H1 (cell line): ENCODE measurements around the gene PPM1M. TPM values are rescaled to one million over a fixed set of nuclear protein-coding genes. Genes with fewer than 3 reads are reported as not detected.

Source experiments
- ASH2L ChIP-seq: fragments of 200-600, 300-600 bp; sonication (generic); IDR thresholded peaks from one replicate; pipeline ENCODE4 v1.7.1; 2017; ENCODE audit warnings: low read length
- CHD7 ChIP-seq: fragments of 300-600 bp; sonication (generic); IDR thresholded peaks from 2 replicates; pipeline ENCODE4 v1.7.1; 2012; ENCODE audit warnings: low read length, moderate library complexity, mild to moderate bottlenecking, inconsistent platforms; ENCODE audit not compliant: insufficient replicate concordance
- JUND ChIP-seq: IDR thresholded peaks from 2 replicates; pipeline ENCODE4 v1.6.1; 2011; ENCODE audit warnings: mild to moderate bottlenecking, improper control_type of control experiment, low read length
- RNF2 ChIP-seq: fragments of 200-900, 300-1000 bp; sonication (generic); IDR thresholded peaks from 2 replicates; pipeline ENCODE4 v1.7.1; 2016; ENCODE audit warnings: borderline replicate concordance, low read depth, mild to moderate bottlenecking, antibody characterized with exemption, low read length; ENCODE audit not compliant: poor library complexity, severe bottlenecking; ENCODE audit errors: missing control alignments
- SIRT6 ChIP-seq: IDR thresholded peaks from one replicate; pipeline ENCODE4 v1.7.1; 2012; ENCODE audit warnings: low read length, inconsistent platforms
- SP2 ChIP-seq: IDR thresholded peaks from 2 replicates; pipeline ENCODE4 v1.6.1; 2012; ENCODE audit warnings: mild to moderate bottlenecking, low read length, inconsistent platforms
- SRF ChIP-seq: IDR thresholded peaks from 2 replicates; pipeline ENCODE4 v1.6.1; 2011; ENCODE audit warnings: mild to moderate bottlenecking, low read depth, low read length, moderate library complexity
- YY1 ChIP-seq: IDR thresholded peaks from 2 replicates; pipeline ENCODE4 v1.6.1; 2011; ENCODE audit warnings: low read depth, mild to moderate bottlenecking, low read length
- polyA plus RNA-seq, 7 experiments: library from polyadenylated mRNA; depleted of rRNA in 3 of 7; stranded (reverse) in 5 of 7; unstranded in 2 of 7; fragments of >200 nt in 5 of 7; fragments of 200-250 nt in 2 of 7; gene quantifications; 1 replicate in 5 of 7; 2 replicates in 1 of 7; 4 replicates in 1 of 7; pipeline versions ENCODE4 v1.2.1 to v1.2.3, GENCODE V29; 2011 to 2013; ENCODE audit warnings: missing spikeins in 2 of 7, mixed read lengths in 2 of 7
- total RNA-seq: library from RNA; stranded (reverse); fragmentation: NEBNext Ultra II Directional; extraction: Animal tissue kit (Norgen Biotek cat#: 25700); gene quantifications from 2 replicates; pipeline ENCODE4 v1.2.1, GENCODE V29; 2021

The PPM1M gene
- total and polyA plus RNA-seq, 2 of the 8 experiments (the other 6 are each of a cell fraction or from before 2014, with no cell fraction given), result 5.2 to 6.3 TPM

GRCh38 chr3:52262447-52262846 is 16.9 kb downstream of the PPM1M start (continued):
- TF ChIP-seq CHD7, result no peak
- TF ChIP-seq JUND, result no peak
- TF ChIP-seq SP2, result no peak
- TF ChIP-seq SIRT6, result no peak
- no peak for TF ChIP-seq ASH2L
- TF ChIP-seq SRF, result no peak
- no peak for TF ChIP-seq YY1
- TF ChIP-seq RNF2, result no peak
